NCI-H82 treated with DMSO at 0.1 percent for 48 hours (cell line): Measurements from ENCODE around the gene ARRB1.

ENCODE experiments used
- DNase-seq: peaks from one replicate; lab custom pipeline; 2025; ENCODE audit not compliant: unreplicated experiment; lab: John Stamatoyannopoulos, UW

ARRB1 gene

DNA sequence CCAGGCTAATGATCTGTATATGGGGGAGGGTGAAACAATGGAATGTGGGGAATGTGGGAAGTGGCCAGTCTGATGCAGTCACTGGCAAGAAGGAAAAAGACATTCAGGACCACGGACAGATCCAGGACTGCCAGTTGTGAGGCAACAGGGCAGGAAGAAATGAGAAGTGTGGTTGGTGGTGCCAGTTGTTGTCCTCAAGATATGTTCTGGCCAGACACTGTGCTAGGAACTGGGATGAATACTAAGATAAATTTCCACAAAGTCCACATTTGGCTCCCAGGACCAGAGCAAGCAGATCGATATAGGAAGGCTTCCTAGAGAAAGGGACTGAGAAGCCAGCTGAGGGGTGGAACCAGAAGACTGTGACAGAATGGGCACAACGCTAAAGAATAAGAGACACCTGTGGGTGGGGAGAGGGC lies 117.7 kb downstream of the ARRB1 start:
- DNase-seq: no peak

DNA sequence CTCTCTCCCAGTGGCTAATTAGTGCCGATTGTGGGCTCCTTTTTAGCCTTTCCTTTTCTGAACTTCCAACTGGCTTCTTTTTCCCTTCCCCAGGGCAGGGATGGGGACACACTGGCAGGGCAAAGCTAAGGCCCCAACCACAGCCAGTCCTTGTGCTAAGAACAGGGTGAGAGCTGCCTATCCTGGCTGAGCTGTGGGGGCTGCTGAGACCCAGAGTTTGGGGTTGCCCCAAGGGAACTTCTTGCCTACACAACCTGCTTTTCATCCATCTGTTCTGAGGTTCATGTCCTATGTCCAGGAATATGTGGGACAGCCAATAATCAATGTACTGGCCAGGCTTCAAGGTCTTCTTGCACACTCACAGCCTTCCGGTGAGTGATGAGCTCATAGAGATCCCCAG lies 120.8 kb downstream of the ARRB1 start:
- no peak for DNase-seq

DNA sequence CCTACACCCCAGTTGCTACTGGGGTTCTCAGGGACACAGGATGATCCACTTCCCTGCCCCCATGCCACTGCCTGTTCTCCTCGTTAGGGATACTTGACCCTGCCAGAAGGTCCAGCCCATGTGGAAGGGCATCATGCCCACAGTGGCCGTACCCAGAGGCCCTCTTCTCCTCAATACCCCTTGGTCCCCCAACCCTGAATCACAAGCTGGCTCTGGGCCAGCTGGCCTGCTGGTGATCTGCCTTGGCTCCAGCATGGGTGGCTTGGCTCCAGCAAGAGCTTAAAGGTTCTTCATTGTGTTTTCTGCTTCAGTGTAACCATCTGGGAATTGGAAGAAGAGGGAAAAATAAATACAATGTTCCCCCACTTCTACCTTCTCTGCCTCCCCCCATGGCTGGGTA lies 122.0 kb downstream of the ARRB1 start:
- DNase-seq: no peak

DNA sequence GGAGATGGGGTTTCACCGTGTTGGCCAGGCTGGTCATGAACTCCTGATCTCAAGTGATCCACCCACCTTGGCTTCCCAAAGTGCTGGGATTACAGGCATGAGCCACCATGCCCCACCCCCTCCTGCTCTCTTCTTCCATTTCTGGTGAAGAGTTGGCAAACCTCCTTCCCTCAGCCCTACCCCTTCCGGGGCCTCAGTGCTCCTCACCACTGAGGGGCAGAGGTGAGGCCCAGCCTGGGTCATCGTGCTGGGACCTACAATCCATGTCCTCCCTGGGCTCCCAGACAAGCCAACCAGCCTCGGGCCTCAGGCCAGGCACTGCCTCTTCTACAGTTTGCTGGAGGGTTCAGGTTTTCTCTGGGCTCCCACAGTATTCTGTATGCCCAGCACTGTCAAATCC lies 125.7 kb downstream of the ARRB1 start:
- no peak for DNase-seq

DNA sequence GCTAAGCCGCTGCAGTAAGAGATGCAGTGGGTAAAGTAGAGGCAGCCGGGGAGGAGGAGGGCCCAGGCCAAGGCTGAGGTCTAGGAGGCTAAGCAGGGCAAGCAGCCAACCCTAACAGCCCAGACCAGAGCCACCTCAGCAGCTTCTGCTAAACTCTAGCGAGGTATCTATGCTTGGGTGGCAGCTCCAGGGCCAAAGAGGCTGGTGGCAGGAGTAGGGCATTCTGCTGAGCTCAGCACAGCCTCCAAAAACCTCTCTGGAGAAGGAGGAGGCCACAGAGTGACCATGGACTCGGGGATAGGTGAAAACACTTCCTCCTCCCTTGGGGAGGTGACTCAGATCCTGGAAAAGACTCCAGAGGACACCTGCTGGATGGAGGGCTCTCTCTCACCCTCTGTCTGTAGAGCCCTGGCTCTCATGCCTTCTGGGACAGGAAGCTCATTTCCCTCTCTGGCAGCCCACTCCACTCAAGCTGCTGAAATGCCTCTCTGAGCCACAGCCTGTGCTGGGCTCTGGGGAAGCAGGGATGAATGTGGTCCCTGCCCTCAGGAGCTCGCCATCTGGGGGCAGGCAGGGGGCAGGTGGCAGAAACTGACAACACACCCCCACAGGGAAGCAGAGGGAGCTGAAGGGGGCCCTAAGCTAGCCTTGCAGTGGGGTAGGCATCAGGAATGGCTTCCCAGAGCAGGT lies 127.4 kb downstream of the ARRB1 start:
- DNase-seq: no peak

GRCh38 chr11:75219869-75220268 lies 131.6 kb downstream of the ARRB1 start:
- DNase-seq: no peak

DNA sequence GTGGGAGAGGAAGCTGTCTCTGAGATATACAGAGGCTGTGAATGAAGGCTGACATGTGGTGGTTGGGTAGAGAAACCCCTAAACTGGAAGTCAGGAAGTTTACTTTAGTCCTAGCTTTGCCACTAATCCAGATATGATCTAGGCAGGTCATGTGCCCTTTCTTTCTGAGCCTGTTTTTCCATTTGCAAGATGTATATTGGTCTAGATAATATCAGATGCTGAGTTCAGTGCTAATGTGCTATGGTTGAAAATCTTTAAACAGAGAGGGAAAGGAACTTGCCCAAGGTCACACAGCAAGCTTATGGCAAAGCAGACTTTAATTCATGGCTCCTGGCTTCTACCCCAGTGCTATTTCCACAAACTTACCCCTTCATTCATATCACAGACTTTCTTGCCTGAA lies 136.6 kb downstream of the ARRB1 start:
- DNase-seq: no peak

DNA sequence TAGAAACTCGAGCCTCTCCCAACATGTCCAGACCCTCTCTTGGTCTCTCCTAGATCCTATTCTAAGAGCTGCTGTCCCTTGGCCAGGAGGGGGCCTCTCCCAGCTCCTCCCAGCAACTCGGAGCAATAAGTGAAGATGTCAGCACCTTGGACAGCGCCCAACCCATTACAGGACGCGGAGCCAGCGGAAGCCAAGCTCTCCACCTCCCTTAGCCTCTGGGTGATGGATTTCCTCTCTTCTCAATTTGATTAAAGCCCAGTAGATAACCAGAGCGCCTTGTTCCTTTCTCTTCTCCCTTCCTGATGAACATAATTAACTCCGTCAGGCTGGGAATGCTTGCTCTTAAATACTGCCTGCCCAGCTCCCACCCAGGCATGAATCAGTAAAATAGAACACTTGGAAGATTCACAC lies 137.0 kb downstream of the ARRB1 start:
- DNase-seq: no peak
